Choroid plexus epithelial cell (primary cell): Measurements from ENCODE around the gene CDCP2.

Experiments used
- DNase-seq: peaks from one replicate; pipeline ENCODE4 v3.0.0-alpha.2; 2010; ENCODE audit warnings: low read depth
- H3K4me3 ChIP-seq: 2 replicates; pipeline ENCODE4 v1.5.1; 2011; ENCODE audit warnings: low read depth, mild to moderate bottlenecking, control low read depth, low read length, moderate library complexity
- TF ChIP-seq, protein P1 (sequence below): conservative IDR thresholded peaks from 2 replicates; pipeline ENCODE4 v1.5.1; 2011; ENCODE audit warnings: low read depth, mild to moderate bottlenecking, control low read depth, inconsistent platforms, low read length, moderate library complexity

Gene CDCP2

DNA sequence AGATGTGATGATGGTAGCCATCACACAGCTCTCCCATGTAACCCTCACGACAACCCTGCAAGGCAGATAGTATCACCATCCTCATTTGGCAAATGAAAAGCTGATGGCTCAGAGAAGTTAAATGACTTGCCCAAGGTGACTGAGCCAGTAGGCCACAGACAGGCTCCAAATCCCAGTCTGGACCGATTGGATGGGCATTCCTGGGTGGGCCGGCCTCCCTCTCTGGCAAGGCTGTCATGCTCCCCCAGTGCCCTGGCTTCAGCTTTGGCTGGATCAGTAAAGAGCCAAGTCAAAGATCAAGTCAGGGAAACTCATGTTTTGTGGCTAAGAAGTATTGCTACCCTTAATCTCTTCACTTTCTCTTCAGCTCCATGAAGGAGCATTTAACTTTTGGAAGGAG is 41.2 kb downstream of the CDCP2 start:
- TF ChIP-seq, protein P1, sequence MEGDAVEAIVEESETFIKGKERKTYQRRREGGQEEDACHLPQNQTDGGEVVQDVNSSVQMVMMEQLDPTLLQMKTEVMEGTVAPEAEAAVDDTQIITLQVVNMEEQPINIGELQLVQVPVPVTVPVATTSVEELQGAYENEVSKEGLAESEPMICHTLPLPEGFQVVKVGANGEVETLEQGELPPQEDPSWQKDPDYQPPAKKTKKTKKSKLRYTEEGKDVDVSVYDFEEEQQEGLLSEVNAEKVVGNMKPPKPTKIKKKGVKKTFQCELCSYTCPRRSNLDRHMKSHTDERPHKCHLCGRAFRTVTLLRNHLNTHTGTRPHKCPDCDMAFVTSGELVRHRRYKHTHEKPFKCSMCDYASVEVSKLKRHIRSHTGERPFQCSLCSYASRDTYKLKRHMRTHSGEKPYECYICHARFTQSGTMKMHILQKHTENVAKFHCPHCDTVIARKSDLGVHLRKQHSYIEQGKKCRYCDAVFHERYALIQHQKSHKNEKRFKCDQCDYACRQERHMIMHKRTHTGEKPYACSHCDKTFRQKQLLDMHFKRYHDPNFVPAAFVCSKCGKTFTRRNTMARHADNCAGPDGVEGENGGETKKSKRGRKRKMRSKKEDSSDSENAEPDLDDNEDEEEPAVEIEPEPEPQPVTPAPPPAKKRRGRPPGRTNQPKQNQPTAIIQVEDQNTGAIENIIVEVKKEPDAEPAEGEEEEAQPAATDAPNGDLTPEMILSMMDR = no peak
- DNase-seq = no peak
- H3K4me3 ChIP-seq = no peak overlapping the region

DNA sequence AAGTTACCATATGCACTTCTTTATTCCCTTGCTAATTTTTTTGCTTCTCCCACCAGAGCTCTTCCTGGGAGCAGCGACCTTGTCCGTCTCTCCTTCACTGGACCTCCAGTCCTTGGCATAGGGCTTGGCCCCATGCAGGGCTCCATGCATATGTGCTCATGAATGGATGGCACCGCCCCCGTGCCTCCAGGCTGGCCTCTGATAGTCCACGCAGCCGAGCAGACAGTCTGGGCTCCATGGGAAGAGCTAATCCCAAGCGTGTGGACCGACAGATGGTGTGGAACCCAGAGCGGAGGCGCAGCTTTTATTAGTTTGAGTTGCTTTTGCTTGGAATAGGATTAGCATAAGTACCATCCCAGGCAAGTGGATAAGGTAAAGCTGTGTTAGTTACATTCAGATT is 41.8 kb downstream of the CDCP2 start:
- no peak overlapping the region for H3K4me3 ChIP-seq
- DNase-seq = no peak
- TF ChIP-seq, protein P1 = no peak

DNA sequence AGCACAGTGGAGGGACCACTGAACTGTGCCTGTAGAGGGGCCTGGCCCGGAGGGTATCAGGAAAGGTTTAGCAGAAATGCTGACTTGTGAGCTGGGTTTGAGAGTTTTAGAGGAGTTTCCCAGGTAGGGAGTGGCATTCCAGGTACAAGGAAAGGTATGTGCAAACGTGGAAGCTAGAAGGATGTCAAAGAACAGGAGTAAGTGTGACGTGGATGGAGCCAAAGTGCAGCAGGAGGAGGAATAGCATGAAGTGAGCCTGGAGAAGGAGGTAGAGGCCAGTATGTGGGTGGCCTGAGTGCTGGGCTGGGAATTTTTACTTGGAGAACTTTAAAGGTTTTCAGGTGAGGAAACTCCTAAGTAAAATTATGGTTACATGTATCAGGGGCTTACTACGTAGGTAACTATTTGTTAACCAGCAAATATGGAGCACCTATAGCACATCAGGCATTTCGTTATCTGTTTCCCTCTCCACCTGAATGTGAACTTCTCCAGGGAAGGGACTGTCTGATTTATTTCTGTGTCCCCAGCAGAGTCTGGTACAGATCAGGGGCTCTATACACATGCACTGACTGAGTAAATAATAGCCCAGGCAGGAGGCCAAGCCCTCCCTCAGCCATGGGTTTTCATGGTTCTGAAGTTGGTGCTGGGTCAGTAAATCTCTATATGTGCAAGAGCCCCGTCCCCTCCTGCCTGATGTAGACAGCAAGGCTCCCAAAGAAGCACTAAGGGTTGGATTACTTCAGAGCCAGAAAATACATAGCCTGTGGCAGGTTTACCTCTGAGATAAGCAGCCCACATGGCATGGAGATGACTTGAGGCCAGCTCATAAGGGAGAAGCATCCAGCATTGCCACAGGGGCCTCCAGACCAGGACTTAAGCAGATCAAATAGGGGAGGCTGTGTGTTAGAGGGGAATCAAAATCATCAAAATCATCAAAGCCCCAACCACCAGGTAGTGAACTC is 43.4 kb downstream of the CDCP2 start:
- no peak for DNase-seq
- H3K4me3 ChIP-seq = no peak overlapping the region
- TF ChIP-seq, protein P1 = no peak

DNA sequence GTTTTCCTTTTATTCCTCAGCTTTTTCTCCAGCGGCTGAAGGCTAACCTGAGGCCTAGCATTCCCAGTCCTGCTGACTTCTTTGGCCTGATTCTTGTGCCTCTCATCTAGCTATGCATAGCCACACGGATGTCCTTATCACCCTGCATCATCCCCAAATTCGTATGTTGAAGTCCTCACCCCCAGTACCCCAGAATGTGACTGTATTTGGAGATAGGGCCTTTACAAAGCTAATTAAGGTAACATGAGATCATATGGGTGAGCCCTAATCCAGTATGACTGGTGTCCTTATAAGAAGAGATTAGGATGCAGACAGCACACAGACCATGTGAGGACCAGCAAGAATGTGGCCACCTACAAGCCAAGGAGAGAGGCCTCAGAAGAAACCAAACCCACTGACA is 44.6 kb downstream of the CDCP2 start:
- no peak overlapping the region for H3K4me3 ChIP-seq
- no peak for DNase-seq
- TF ChIP-seq, protein P1 = no peak

DNA sequence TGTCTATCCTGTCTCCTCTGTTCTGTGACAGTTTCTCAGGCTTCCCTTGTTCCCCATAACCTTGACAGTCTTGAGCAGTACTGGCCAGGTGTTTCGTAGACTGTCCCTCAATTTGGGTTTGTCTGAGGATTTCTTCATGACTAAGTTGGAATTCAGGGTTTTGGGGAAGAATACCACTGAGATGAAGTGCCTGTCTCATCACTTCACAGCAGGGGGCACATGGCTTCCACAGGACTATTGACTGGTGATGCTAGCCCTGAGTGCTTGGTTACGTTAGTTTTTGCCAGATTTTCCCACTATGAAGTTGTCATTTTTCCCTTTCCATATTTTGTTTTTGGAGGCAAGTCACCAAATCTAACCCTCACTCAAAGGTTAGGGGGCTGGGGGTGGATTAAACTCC is 45.7 kb downstream of the CDCP2 start:
- peak; percentile 19 for DNase-seq
- H3K4me3 ChIP-seq = no peak overlapping the region
- TF ChIP-seq, protein P1 = no peak

DNA sequence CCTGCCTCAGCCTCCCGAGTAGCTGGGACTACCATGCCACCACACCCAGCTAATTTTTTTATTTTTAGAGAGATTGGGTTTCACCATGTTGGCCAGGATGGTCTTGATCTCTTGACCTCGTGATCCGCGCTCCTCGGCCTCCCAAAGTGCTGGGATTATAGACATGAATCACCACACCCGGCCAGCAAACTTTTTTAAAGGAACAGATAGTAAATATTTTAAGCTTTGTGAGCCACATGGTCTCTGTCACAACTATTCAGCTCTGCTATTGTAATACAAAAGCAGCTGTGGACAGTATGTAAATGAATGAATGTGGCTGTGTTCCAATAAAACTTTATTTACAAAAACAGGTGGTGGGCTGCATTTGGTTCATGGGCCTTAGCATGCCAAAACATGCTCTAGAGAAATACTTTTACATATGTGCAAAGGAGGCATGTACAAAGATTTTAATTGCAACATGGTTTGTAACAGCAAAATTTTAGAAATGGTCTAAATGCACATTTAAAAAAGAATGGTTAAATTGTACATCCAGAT is 47.0 kb downstream of the CDCP2 start:
- no peak for DNase-seq
- no peak overlapping the region for H3K4me3 ChIP-seq
- TF ChIP-seq, protein P1 = no peak
